DOHH2 (cell line): ENCODE data around the gene CRACR2A.

Experiments
- H3F3A ChIP-seq: fragments of 200-600 bp; sonication (generic), shearing (Covaris generic); 2 replicates; pipeline ENCODE4 v1.6.0; 2016; ENCODE audit warnings: antibody characterized with exemption, mild to moderate bottlenecking; ENCODE audit not compliant: control insufficient read depth, insufficient read depth
- H3K27ac ChIP-seq: fragments of 200-600 bp; sonication (generic); 2 replicates; pipeline ENCODE4 v1.5.1; 2014; ENCODE audit warnings: low read depth, mild to moderate bottlenecking, low read length, moderate library complexity
- H3K27me3 ChIP-seq: fragments of 200-600 bp; sonication (generic); 2 replicates; pipeline ENCODE4 v1.6.1; 2014; ENCODE audit warnings: mild to moderate bottlenecking, low read length, mixed read lengths; ENCODE audit not compliant: control insufficient read depth
- H3K36me3 ChIP-seq: fragments of 200-600 bp; sonication (generic); 2 replicates; pipeline ENCODE4 v1.6.1; 2014; ENCODE audit warnings: mild to moderate bottlenecking, low read length, moderate library complexity, mixed read lengths; ENCODE audit not compliant: control insufficient read depth
- H3K4me1 ChIP-seq: fragments of 200-600 bp; sonication (generic); 2 replicates; pipeline ENCODE4 v1.6.1; 2014; ENCODE audit warnings: mild to moderate bottlenecking, low read length, mixed read lengths; ENCODE audit not compliant: control insufficient read depth
- H3K4me2 ChIP-seq: fragments of 200-600 bp; sonication (generic); 2 replicates; pipeline ENCODE4 v1.6.0; 2014; ENCODE audit warnings: mild to moderate bottlenecking, low read length, moderate library complexity
- H3K4me3 ChIP-seq: fragments of 200-600 bp; sonication (generic); 2 replicates; pipeline ENCODE4 v1.5.1; 2014; ENCODE audit warnings: mild to moderate bottlenecking, low read length, mixed read lengths
- H3K79me2 ChIP-seq: fragments of 200-600 bp; sonication (generic); 2 replicates; pipeline ENCODE4 v1.6.1; 2014; ENCODE audit warnings: mild to moderate bottlenecking, low read length, mixed read lengths; ENCODE audit not compliant: control insufficient read depth
- H3K9me2 ChIP-seq: fragments of 200-600 bp; sonication (generic); replicated peaks from 2 replicates; pipeline ENCODE4 v1.6.1; 2014; ENCODE audit warnings: mild to moderate bottlenecking, low read length, mixed read lengths; ENCODE audit not compliant: control insufficient read depth
- H3K9me3 ChIP-seq: fragments of 200-600 bp; sonication (generic); 2 replicates; pipeline ENCODE4 v1.6.1; 2014; ENCODE audit warnings: antibody characterized with exemption, low read length, mixed read lengths; ENCODE audit not compliant: control insufficient read depth, insufficient read depth
- H4K20me1 ChIP-seq: fragments of 200-600 bp; sonication (generic); 2 replicates; pipeline ENCODE4 v1.6.0; 2014; ENCODE audit warnings: low read depth, mild to moderate bottlenecking, antibody characterized with exemption, low read length, moderate library complexity; ENCODE audit not compliant: control insufficient read depth, insufficient read depth
- EZH2phosphoT487 ChIP-seq: fragments of 200-600 bp; sonication (generic); IDR thresholded peaks from 2 replicates; pipeline ENCODE4 v1.6.1; 2017; ENCODE audit warnings: borderline replicate concordance, mild to moderate bottlenecking, antibody characterized with exemption, low read length, moderate library complexity, mixed read lengths
- TF ChIP-seq, protein P1 (sequence below): fragments of 200-600 bp; sonication (generic); IDR thresholded peaks from one replicate; pipeline ENCODE4 v1.5.1; 2014; ENCODE audit warnings: antibody characterized with exemption, mild to moderate bottlenecking, low read depth, low read length; ENCODE audit not compliant: poor library complexity, severe bottlenecking

Gene CRACR2A

DNA sequence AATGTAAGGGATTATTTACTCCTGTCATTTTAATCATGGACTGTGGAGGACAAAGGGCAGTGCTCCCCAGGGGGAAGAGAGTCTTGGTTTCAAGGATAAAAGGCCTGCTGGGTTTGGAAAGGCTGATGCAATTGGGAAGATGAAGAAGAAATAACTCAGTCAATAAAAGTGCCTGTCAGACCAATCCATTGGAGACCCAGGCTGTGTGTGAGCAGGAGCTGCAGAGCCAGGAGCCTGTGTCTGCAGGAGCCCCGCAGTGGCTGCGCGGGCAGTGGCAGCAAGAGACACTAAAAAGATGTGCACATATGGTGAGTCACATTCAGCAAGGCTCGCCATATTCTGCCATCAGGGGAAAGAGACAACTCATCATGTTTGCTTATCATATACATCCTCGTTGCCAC, 90.4 kb downstream of the CRACR2A start:
- TF ChIP-seq, protein P1, sequence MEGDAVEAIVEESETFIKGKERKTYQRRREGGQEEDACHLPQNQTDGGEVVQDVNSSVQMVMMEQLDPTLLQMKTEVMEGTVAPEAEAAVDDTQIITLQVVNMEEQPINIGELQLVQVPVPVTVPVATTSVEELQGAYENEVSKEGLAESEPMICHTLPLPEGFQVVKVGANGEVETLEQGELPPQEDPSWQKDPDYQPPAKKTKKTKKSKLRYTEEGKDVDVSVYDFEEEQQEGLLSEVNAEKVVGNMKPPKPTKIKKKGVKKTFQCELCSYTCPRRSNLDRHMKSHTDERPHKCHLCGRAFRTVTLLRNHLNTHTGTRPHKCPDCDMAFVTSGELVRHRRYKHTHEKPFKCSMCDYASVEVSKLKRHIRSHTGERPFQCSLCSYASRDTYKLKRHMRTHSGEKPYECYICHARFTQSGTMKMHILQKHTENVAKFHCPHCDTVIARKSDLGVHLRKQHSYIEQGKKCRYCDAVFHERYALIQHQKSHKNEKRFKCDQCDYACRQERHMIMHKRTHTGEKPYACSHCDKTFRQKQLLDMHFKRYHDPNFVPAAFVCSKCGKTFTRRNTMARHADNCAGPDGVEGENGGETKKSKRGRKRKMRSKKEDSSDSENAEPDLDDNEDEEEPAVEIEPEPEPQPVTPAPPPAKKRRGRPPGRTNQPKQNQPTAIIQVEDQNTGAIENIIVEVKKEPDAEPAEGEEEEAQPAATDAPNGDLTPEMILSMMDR: no peak
- TF ChIP-seq EZH2phosphoT487: no peak
- no peaks in the 10 kb centered on the region for H3K9me3 ChIP-seq
- no peaks in the 10 kb centered on the region for H3F3A ChIP-seq
- no peaks in the 10 kb centered on the region for H3K27me3 ChIP-seq
- H3K4me3 ChIP-seq: no peak overlapping the region
- H3K9me2 ChIP-seq: no peaks in the 10 kb centered on the region
- H3K79me2 ChIP-seq: no peaks in the 10 kb centered on the region
- H3K36me3 ChIP-seq: peaks cover 30% of the 10 kb centered on the region
- no peaks in the 10 kb centered on the region for H4K20me1 ChIP-seq
- no peaks in the 10 kb centered on the region for H3K4me1 ChIP-seq
- no peak overlapping the region for H3K4me2 ChIP-seq
- no peak overlapping the region for H3K27ac ChIP-seq

- Histone ChIP-seq H3K36me3 (peaks cover 30% of the 10 kb centered on the region), H3K9me2 (no peaks in the 10 kb centered on the region), H3K4me2 (no peak overlapping the region), H3K27me3 (no peaks in the 10 kb centered on the region), H3K79me2 (no peaks in the 10 kb centered on the region), H4K20me1 (no peaks in the 10 kb centered on the region), H3K4me3 (no peak overlapping the region), H3K4me1 (no peaks in the 10 kb centered on the region), H3K27ac (no peak overlapping the region), H3F3A (no peaks in the 10 kb centered on the region), H3K9me3 (no peaks in the 10 kb centered on the region)
- no peak for TF ChIP-seq EZH2phosphoT487
- TF ChIP-seq, protein P1: no peak
These were observed 91.9 kb downstream of the CRACR2A start for GRCh38 chr12:3661028-3661427.

DNA sequence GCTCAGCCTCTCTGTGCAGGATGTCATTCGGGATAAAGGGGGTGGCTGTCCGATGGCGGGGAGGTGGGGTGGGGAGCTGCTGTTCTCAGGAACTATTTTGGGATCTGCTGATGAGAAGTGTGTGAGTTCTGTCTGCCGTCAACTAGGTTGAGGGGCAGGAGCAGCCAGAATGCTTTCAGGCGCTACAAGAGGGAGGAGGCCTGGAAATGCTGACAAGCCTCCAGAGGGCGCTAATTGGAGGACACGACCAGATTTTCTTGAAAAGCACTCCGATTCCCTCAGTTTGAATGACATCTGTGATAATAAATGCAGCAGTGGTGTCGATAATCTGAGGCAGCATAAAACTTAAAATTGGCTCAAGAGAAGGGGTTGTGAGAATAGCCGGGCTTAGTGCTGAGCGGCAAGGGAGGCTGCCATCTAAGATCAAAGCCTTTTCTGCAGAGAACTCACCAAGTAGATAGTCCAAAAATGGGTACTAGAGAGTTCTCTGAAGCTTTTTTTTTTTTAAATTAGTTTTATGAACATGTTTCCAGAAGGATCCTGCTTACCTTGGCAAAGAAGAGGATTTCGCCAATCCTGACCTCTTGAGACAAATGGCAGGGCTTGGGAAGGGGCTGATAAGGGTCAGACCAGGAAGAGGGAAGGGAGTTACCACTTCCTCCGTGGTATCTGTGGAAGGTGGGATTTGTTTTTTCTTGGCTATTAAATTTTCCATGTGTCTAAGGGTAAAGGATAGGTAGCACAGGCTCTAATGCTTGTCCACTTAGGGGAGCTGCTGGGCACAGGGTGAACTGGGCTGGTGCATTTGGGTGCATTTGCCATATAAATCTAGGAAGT, 94.4 kb downstream of the CRACR2A start:
- H3K4me1 ChIP-seq: peaks cover 8% of the 10 kb centered on the region
- H3K9me3 ChIP-seq: no peaks in the 10 kb centered on the region
- TF ChIP-seq, protein P1: peak; percentile 87
- TF ChIP-seq EZH2phosphoT487: no peak
- H3K27ac ChIP-seq: no peak overlapping the region
- H3K4me2 ChIP-seq: no peak overlapping the region
- no peaks in the 10 kb centered on the region for H3K27me3 ChIP-seq
- H3F3A ChIP-seq: no peaks in the 10 kb centered on the region
- H3K36me3 ChIP-seq: peaks cover 44% of the 10 kb centered on the region
- H4K20me1 ChIP-seq: no peaks in the 10 kb centered on the region
- no peaks in the 10 kb centered on the region for H3K9me2 ChIP-seq
- no peak overlapping the region for H3K4me3 ChIP-seq
- no peaks in the 10 kb centered on the region for H3K79me2 ChIP-seq
